Uterus (tissue), 4 donors: ENCODE measurements around the gene ANKRD44. TPM values are rescaled to one million over a fixed set of nuclear protein-coding genes. Genes with fewer than 3 reads are reported as not detected.

Experiments used
- DNase-seq, 2 donors: peaks; one replicate each; pipeline ENCODE4 v3.0.0-alpha.2; 2019 to 2020
- H3K27ac ChIP-seq, 2 donors: fragments of 200-600 bp; sonication (generic); 1 replicate in 1 of 2; 2 replicates in 1 of 2; pipeline ENCODE4 v1.5.1; 2016 to 2018
- H3K27me3 ChIP-seq, 2 donors: fragments of 200-600 bp; sonication (generic); one replicate each; pipeline ENCODE4 v1.5.1; 2018 to 2019; ENCODE audit warnings: control low read depth in 1 of 2
- H3K36me3 ChIP-seq, 2 donors: fragments of 200-600 bp; sonication (generic); one replicate each; pipeline ENCODE4 v1.5.1; 2019; ENCODE audit warnings: control low read depth in 1 of 2
- H3K4me1 ChIP-seq, 2 donors: fragments of 200-600 bp; sonication (generic); one replicate each; pipeline ENCODE4 v1.5.1; 2018 to 2019; ENCODE audit warnings: control low read depth in 1 of 2
- H3K4me3 ChIP-seq, 2 donors: fragments of 200-600 bp; sonication (generic); 1 replicate in 1 of 2; 2 replicates in 1 of 2; pipeline ENCODE4 v1.5.1; 2018 to 2019; ENCODE audit warnings: mild to moderate bottlenecking in 1 of 2
- H3K9me3 ChIP-seq, 2 donors: fragments of 200-600 bp; sonication (generic); one replicate each; pipeline ENCODE4 v1.5.1; 2019; ENCODE audit warnings: control low read depth in 1 of 2
- CTCF ChIP-seq, 4 experiments: fragments of 200-600 bp in 2 of 4; fragments of 450-650 bp in 2 of 4; sonication (generic) in 2 of 4; IDR thresholded peaks; one replicate each; pipeline ENCODE4 v1.5.1; 2016 to 2019; ENCODE audit warnings: antibody characterized with exemption in 4 of 4, mild to moderate bottlenecking in 2 of 4, moderate library complexity in 1 of 4
- POLR2A ChIP-seq, 2 donors: fragments of 450-650 bp; IDR thresholded peaks; one replicate each; pipeline ENCODE4 v1.6.1; 2016; ENCODE audit warnings: antibody characterized with exemption in 2 of 2, mild to moderate bottlenecking in 1 of 2, moderate library complexity in 1 of 2
- intact Hi-C: fragments of 100-400 bp; cut with DNase I; formaldehyde crosslinking; loops from one replicate; pipeline ENCODE4 v1.15.1; 2023; ENCODE audit warnings: low total_unique reads
- total RNA-seq, 4 donors: library from RNA; depleted of rRNA in 3 of 4; stranded (reverse); fragments of >200 nt in 3 of 4; gene quantifications; one replicate each; pipeline versions ENCODE4 v1.1.0 to v1.2.4, GENCODE V29; 2014 to 2023
- donor health status: DM: yes; HTN: yes; CAD: no.

ANKRD44 gene
- total RNA-seq, 4 donors from 2014 or later = 14.4 to 71.5 (median 23.2) TPM

GRCh38 chr2:197315371-197315770 is 4.8 kb upstream of the ANKRD44 start:
- Histone ChIP-seq H3K36me3 (no peaks in the 10 kb centered on the region), H3K27ac (no peak overlapping the region), H3K27me3 (no peaks in the 10 kb centered on the region), H3K4me3 (no peak overlapping the region), H3K4me1 (peaks cover 0 to 3% of the 10 kb centered on the region in 2 donors), H3K9me3 (no peaks in the 10 kb centered on the region)
- intact Hi-C loops = loop anchor here (10.0 kb wide), 2 partner anchors 121 to 201 kb away; no protein-coding TSS in a partner anchor
- TF ChIP-seq CTCF (IDR thresholded peaks at IDR 0.05) = no peak
- no peak for TF ChIP-seq POLR2A (IDR thresholded peaks at IDR 0.05)
- DNase-seq = no peak

GRCh38 chr2:197312186-197312585 is 1.6 kb upstream of the ANKRD44 start:
- H3K27ac ChIP-seq = no peak overlapping the region
- no peaks in the 10 kb centered on the region for H3K9me3 ChIP-seq
- no peaks in the 10 kb centered on the region for H3K36me3 ChIP-seq
- no peak overlapping the region for H3K4me3 ChIP-seq
- DNase-seq = no peak
- intact Hi-C loops = loop anchor here (10.0 kb wide), 2 partner anchors 117 to 197 kb away; no protein-coding TSS in a partner anchor
- TF ChIP-seq CTCF (IDR thresholded peaks at IDR 0.05) = no peak
- TF ChIP-seq POLR2A (IDR thresholded peaks at IDR 0.05) = no peak
- no peaks in the 10 kb centered on the region for H3K27me3 ChIP-seq
- peaks cover 0 to 3% of the 10 kb centered on the region in 2 donors for H3K4me1 ChIP-seq

GRCh38 chr2:197311421-197312033 is 947 bp upstream of the ANKRD44 start:
- Histone ChIP-seq H3K27ac (peak overlapping the region; percentile 74 to 90), H3K36me3 (no peaks in the 10 kb centered on the region), H3K4me1 (peaks cover 0 to 3% of the 10 kb centered on the region in 2 donors), H3K9me3 (no peaks in the 10 kb centered on the region), H3K4me3 (peak overlapping the region; percentile 47 to 74), H3K27me3 (no peaks in the 10 kb centered on the region)
- intact Hi-C loops = loop anchor here (10.0 kb wide), 2 partner anchors 117 to 197 kb away; no protein-coding TSS in a partner anchor
- TF ChIP-seq POLR2A (IDR thresholded peaks at IDR 0.05) = no peak
- TF ChIP-seq CTCF (IDR thresholded peaks at IDR 0.05) = no peak
- no peak for DNase-seq

- peak overlapping the region; percentile 74 to 90 for H3K27ac ChIP-seq
- intact Hi-C loops = loop anchor here (10.0 kb wide), 2 partner anchors 116 to 196 kb away; no protein-coding TSS in a partner anchor
- no peak for TF ChIP-seq CTCF (IDR thresholded peaks at IDR 0.05)
- TF ChIP-seq POLR2A (IDR thresholded peaks at IDR 0.05) = no peak
Observed at GRCh38 chr2:197310987-197311420, 424 bp upstream of the ANKRD44 start.

GRCh38 chr2:197309691-197310231 is 819 bp downstream of the ANKRD44 start:
- peak; percentile 23 for DNase-seq
- H3K27me3 ChIP-seq = no peaks in the 10 kb centered on the region
- H3K4me1 ChIP-seq = peaks cover 0 to 3% of the 10 kb centered on the region in 2 donors
- no peak for TF ChIP-seq POLR2A (IDR thresholded peaks at IDR 0.05)
- no peak for TF ChIP-seq CTCF (IDR thresholded peaks at IDR 0.05)
- intact Hi-C loops = loop anchor here (10.0 kb wide), 2 partner anchors 115 to 195 kb away; no protein-coding TSS in a partner anchor
- H3K4me3 ChIP-seq = peak overlapping the region; percentile 55 to 74
- peak overlapping the region; percentile 84 to 90 for H3K27ac ChIP-seq
- no peaks in the 10 kb centered on the region for H3K9me3 ChIP-seq
- no peaks in the 10 kb centered on the region for H3K36me3 ChIP-seq

More at GRCh38 chr2:197310987-197311420, 424 bp upstream of the ANKRD44 start:
- peak overlapping the region; percentile 47 to 74 for H3K4me3 ChIP-seq
- no peak for DNase-seq
- H3K9me3 ChIP-seq = no peaks in the 10 kb centered on the region
- no peaks in the 10 kb centered on the region for H3K27me3 ChIP-seq
- H3K36me3 ChIP-seq = no peaks in the 10 kb centered on the region
- peaks cover 0 to 3% of the 10 kb centered on the region in 2 donors for H3K4me1 ChIP-seq
